Measurements from ENCODE around the gene DSEL.

DSEL gene

DNA sequence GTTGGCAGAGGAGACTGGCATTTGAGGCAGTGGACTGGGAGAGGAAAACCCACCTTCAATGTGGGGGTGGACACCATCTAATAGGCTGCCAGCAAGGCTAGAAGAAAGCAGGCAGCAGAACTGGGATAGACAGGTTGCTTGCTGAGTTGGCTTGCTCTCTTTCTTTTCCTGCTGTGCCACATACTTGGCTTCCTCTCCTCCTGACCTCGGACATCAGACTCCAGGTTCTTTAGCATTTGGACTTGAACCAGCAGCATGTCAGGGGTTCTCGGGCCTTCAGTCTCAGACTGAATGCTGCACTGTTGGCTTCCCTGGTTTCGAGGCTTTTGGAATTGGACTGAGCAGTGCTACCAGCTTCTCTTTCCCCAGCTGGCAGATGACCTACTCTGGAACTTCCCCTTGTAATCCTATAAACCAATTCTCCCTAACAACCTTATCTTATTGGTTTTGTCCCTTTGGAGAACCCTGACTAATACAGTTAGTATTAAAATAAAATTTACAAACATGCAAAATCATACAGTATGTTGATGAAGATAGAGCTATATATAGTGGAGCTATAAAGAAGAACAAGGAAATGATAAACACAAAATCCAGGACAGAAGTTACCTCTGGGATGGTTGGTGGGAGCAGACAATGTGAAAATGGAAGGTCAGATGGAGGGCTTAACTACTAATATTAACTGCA lies 15.9 kb downstream of the DSEL start:
- DNase-seq (ENCODE audit: low read depth, low spot score), result no peak

DNA sequence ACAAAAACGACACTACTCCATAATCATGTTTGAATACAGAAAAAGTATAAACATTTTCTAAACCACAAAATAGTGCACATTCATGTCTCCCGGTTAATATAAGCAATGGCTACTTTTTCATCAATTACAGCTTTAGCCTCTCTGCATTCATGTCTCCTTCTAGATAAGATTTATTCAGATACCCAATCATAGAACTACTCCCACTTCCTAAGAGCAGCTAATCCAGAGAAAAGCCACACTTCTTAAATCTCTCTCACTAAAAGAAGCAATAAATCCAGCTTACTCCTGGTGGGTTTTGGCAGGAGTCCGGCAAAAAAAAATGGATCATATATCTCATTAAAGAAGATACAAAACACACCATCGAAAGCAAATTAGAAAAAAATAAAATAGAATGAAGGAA lies 20.1 kb downstream of the DSEL start:
- DNase-seq (ENCODE audit: low read depth, low spot score), result no peak

- no peak for DNase-seq (ENCODE audit: low read depth, low spot score)
Measured at GRCh38 chr18:67486534-67486933, 30.0 kb downstream of the DSEL start.

GRCh38 chr18:67485655-67486054 lies 30.9 kb downstream of the DSEL start:
- DNase-seq (ENCODE audit: low read depth, low spot score), result no peak

GRCh38 chr18:67484458-67484857 lies 32.1 kb downstream of the DSEL start:
- no peak for DNase-seq (ENCODE audit: low read depth, low spot score)

DNA sequence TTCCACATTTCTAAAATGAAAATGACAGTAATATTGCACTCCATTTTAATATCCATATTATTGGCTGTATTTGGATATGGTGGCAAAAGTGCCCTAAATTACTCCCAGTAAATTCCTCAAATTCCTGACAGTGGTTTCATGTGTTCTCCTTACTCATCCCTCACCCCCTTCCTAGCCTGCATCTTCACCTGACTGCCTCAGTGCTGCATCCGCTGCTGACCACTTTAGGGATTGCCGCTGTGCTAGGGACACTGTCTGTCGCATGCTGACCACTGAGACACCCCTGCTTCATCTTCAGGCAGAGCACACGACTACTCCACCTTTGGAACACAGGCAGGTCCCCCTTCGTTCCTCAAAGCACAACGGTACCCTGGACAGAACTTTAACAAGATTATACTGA lies 32.6 kb downstream of the DSEL start:
- DNase-seq (ENCODE audit: low read depth, low spot score), result no peak

GRCh38 chr18:67483237-67483636 lies 33.3 kb downstream of the DSEL start:
- DNase-seq (ENCODE audit: low read depth, low spot score), result no peak

GRCh38 chr18:67478249-67478648 lies 38.3 kb downstream of the DSEL start:
- DNase-seq (ENCODE audit: low read depth, low spot score), result no peak

DNA sequence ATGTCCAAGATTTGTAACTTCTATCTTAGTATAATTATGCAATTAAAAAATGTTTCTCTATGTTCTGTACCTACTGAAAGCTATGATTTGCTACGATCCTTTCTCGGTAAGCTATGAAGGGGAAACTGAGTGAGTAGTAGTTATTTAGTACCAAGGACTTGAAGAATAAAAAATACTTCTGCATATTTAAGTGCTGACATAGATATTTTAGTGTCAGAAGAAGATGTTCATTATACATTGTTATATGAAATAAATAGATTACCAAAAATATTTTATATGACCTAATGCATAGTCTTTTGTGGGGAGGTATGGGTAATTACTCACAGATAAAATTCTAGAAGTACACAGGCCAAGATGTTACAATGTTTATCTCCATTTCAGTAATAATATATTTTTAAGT lies 39.0 kb downstream of the DSEL start:
- no peak for DNase-seq (ENCODE audit: low read depth, low spot score)

DNA sequence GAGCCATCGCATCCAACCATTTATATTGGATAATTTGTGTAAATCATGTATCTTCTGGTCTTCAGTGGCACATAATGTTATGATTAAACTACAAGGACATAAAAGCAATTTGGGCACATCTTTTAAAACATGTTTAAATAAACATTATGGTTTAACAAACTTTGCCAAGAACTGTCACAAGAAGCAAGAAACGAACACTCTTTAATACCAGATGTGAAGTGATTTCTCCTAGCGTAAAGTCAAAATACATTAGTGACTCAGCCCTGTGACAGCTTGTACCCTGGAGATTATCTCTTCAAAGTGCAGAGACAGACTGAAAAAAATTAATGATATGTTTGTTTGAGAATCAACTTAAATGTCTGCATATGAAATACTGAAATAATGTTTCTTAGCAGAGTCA lies 39.9 kb downstream of the DSEL start:
- DNase-seq (ENCODE audit: low read depth, low spot score), result no peak

GRCh38 chr18:67475673-67476072 lies 40.8 kb downstream of the DSEL start:
- no peak for DNase-seq (ENCODE audit: low read depth, low spot score)

GRCh38 chr18:67468038-67468437 lies 48.5 kb downstream of the DSEL start:
- DNase-seq (ENCODE audit: low read depth, low spot score), result no peak

DNA sequence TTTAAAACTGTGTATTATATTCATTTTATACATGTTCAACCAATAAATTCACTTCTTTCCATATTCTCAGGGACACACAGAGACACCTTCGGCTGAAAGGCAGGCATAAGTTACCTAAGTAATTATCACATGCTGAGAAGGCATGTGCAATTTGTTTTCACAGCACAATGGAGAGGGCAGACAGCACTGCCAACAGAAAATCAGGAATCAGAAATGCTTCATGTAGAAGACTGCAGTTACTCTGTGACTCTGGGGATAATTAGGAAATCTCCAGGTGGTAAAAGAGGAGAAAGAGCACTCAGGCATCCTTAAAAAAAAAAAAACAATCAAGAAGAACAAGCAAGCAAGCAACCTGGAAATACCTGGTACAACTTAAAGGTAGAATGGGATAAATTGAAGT lies 49.3 kb downstream of the DSEL start:
- no peak for DNase-seq (ENCODE audit: low read depth, low spot score)

DNA sequence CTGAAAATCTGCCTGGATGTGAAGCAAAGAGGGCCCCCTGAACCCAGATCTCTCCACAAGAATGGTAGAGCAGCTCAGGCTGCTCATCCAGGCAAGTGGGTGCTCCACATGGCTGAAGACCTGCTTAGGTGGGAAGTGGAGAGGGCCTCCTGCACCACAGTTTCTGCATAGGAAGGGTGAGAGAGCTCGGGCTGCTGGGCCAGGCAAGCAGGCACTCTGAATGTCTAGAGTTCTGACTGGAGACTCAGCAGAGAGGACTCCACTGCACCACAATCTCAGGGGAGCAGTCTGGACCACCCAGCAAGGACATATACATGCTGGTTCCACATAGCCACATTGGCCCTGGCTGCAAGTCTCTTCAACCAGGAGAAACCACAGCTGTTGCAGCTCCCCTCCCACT lies 52.0 kb downstream of the DSEL start:
- no peak for DNase-seq (ENCODE audit: low read depth, low spot score)

GRCh38 chr18:67463829-67464228 lies 52.7 kb downstream of the DSEL start:
- DNase-seq (ENCODE audit: low read depth, low spot score), result no peak

DNA sequence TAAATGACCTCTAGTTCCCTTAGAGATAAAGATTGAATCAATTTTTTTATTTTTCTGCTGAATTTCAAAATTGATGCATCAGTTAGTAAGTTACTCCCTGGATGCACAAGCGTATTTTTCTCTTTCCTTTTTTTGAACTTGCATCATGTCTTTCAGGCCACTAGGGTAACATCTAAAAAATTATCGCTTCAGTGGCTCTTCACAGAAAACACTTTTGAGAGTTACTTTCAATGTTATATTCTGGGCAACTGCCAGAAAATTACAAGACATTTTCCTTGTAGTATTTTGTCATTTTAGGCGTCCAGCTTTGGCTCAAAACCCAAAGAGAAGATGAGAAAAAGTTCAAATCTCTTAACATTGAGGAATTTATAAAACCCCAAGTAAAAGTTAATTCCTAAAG lies 59.8 kb downstream of the DSEL start:
- no peak for DNase-seq (ENCODE audit: low read depth, low spot score)

All from activated CD4-positive, CD25-positive, alpha-beta regulatory T cell treated with anti-CD3 and anti-CD28 coated beads, Interleukin-2, amount 50 U/mL, for 16 hours (primary cell).